HepG2 (cell line): ENCODE results near the gene LRRC45. TPM values are rescaled to one million over a fixed set of nuclear protein-coding genes. Genes with fewer than 3 reads are reported as not detected.
A peak's percentile ranks its signal among the peaks of the same experiment; 100 is the strongest.

ENCODE experiments used
- FOXA3 ChIP-seq: IDR thresholded peaks from 2 replicates; pipeline ENCODE4 v1.6.1; 2016; ENCODE audit warnings: missing genetic modification reagents, missing compliant biosample characterization
- FOXP4 ChIP-seq: sonication (generic); formaldehyde crosslinking; IDR thresholded peaks from 2 replicates; pipeline ENCODE4 v1.4.0; 2020; ENCODE audit warnings: missing genetic modification reagents
- GABPB1 ChIP-seq: IDR thresholded peaks from 2 replicates; pipeline ENCODE4 v1.6.1; 2016; ENCODE audit warnings: mild to moderate bottlenecking, missing genetic modification reagents, moderate library complexity, missing compliant biosample characterization
- HDAC1 ChIP-seq: sonication (generic); formaldehyde crosslinking; IDR thresholded peaks from 2 replicates; pipeline ENCODE4 v1.5.1; 2020; ENCODE audit warnings: mild to moderate bottlenecking, missing genetic modification reagents
- MAZ ChIP-seq, 2 experiments: sonication (generic) in 1 of 2; formaldehyde crosslinking in 1 of 2; IDR thresholded peaks; 2 replicates each; pipeline versions ENCODE4 v1.5.0 to v1.6.1; 2012 to 2020; ENCODE audit warnings: low read depth in 2 of 2, mild to moderate bottlenecking in 2 of 2, borderline replicate concordance in 1 of 2, improper control_type of control experiment in 1 of 2, low read length in 1 of 2, missing genetic modification reagents in 1 of 2, moderate library complexity in 1 of 2
- MTA1 ChIP-seq: sonication (generic); formaldehyde crosslinking; IDR thresholded peaks from 2 replicates; pipeline ENCODE4 v1.4.0; 2020; ENCODE audit warnings: missing genetic modification reagents, mild to moderate bottlenecking, borderline replicate concordance
- NR2F2 ChIP-seq: IDR thresholded peaks from 2 replicates; pipeline ENCODE4 v1.6.1; 2012; ENCODE audit warnings: low read depth, inconsistent platforms, borderline replicate concordance
- SALL1 ChIP-seq: sonication (generic); formaldehyde crosslinking; IDR thresholded peaks from 2 replicates; pipeline ENCODE4 v1.8.0; 2022; ENCODE audit warnings: mild to moderate bottlenecking, missing genetic modification reagents
- SOX6 ChIP-seq, 2 experiments: fragments of 450-650 bp in 1 of 2; sonication (generic) in 1 of 2; formaldehyde crosslinking in 1 of 2; IDR thresholded peaks; 2 replicates each; pipeline versions ENCODE4 v1.4.0 to v1.6.1; 2017 to 2020; ENCODE audit warnings: antibody characterized with exemption in 1 of 2, mild to moderate bottlenecking in 1 of 2, missing genetic modification reagents in 1 of 2
- SP1 ChIP-seq, 2 experiments: fragments of 450-650 bp in 1 of 2; sonication (generic) in 1 of 2; formaldehyde crosslinking in 1 of 2; IDR thresholded peaks; 2 replicates each; pipeline versions ENCODE4 v1.4.0 to v1.6.1; 2016 to 2020; ENCODE audit warnings: missing genetic modification reagents in 1 of 2
- SP4 ChIP-seq: sonication (generic); formaldehyde crosslinking; IDR thresholded peaks from 2 replicates; pipeline ENCODE4 v1.8.1; 2023; ENCODE audit warnings: mild to moderate bottlenecking, missing genetic modification reagents
- TCF7L2 ChIP-seq: IDR thresholded peaks from 2 replicates; pipeline ENCODE4 v1.6.1; 2011; ENCODE audit warnings: mild to moderate bottlenecking, low read depth, low read length, moderate library complexity
- THAP11 ChIP-seq: IDR thresholded peaks from 2 replicates; pipeline ENCODE4 v1.6.1; 2016; ENCODE audit warnings: missing biosample characterization, missing genetic modification reagents
- ZBTB38 ChIP-seq: sonication (generic); formaldehyde crosslinking; IDR thresholded peaks from 2 replicates; pipeline ENCODE4 v1.5.1; 2020; ENCODE audit warnings: mild to moderate bottlenecking, missing genetic modification reagents
- ZNF124 ChIP-seq: sonication (generic); formaldehyde crosslinking; IDR thresholded peaks from 2 replicates; pipeline ENCODE4 v1.4.0; 2020; ENCODE audit warnings: missing genetic modification reagents
- ZNF296 ChIP-seq: sonication (generic); formaldehyde crosslinking; conservative IDR thresholded peaks from 2 replicates; pipeline ENCODE4 v1.5.0; 2020; ENCODE audit warnings: mild to moderate bottlenecking, missing genetic modification reagents
- ZNF589 ChIP-seq: sonication (generic); formaldehyde crosslinking; conservative IDR thresholded peaks from 2 replicates; pipeline ENCODE4 v1.8.0; 2022; ENCODE audit warnings: mild to moderate bottlenecking, moderate library complexity, missing genetic modification reagents
- ZSCAN30 ChIP-seq: sonication (generic); formaldehyde crosslinking; IDR thresholded peaks from 2 replicates; pipeline ENCODE4 v1.5.0; 2020; ENCODE audit warnings: mild to moderate bottlenecking, missing genetic modification reagents
- polyA plus RNA-seq, 8 experiments: library from polyadenylated mRNA; depleted of rRNA in 3 of 8; stranded (reverse) in 7 of 8; unstranded in 1 of 8; fragments of >200 nt; fragmentation: Illumina TruSeq in 4 of 8; extraction: Trizol in 4 of 8; gene quantifications; 2 replicates each; pipeline versions ENCODE4 v1.2.1 to v1.2.3, GENCODE V29; 2011 to 2016; ENCODE audit warnings: low read depth in 4 of 8, missing spikeins in 1 of 8, mixed read lengths in 1 of 8; ENCODE audit not compliant: insufficient read depth in 1 of 8
- total RNA-seq, 5 experiments: library from RNA; depleted of rRNA; stranded (reverse); fragments of >200 nt; fragmentation: Illumina TruSeq; extraction: Trizol; gene quantifications; 2 replicates each; pipeline ENCODE4 v1.2.3, GENCODE V29; 2016; ENCODE audit warnings: low read depth in 1 of 5
- TF ChIP-seq, protein P1 (sequence below): sonication (generic); formaldehyde crosslinking; IDR thresholded peaks from 2 replicates; pipeline ENCODE4 v1.4.0; 2020; ENCODE audit warnings: missing genetic modification reagents, borderline replicate concordance
- TF ChIP-seq, protein P2 (sequence below): sonication (generic); formaldehyde crosslinking; IDR thresholded peaks from 2 replicates; pipeline ENCODE4 v1.5.1; 2020; ENCODE audit warnings: mild to moderate bottlenecking, missing genetic modification reagents, borderline replicate concordance
- TF ChIP-seq, protein P3 (sequence below): IDR thresholded peaks from 2 replicates; pipeline ENCODE4 v1.4.0; 2020; ENCODE audit warnings: mild to moderate bottlenecking, missing genetic modification reagents

The LRRC45 gene
- total and polyA plus RNA-seq, 2 of the 13 experiments (the other 11 are each of a cell fraction or from before 2014, with no cell fraction given): 11.6 to 48.1 TPM

DNA sequence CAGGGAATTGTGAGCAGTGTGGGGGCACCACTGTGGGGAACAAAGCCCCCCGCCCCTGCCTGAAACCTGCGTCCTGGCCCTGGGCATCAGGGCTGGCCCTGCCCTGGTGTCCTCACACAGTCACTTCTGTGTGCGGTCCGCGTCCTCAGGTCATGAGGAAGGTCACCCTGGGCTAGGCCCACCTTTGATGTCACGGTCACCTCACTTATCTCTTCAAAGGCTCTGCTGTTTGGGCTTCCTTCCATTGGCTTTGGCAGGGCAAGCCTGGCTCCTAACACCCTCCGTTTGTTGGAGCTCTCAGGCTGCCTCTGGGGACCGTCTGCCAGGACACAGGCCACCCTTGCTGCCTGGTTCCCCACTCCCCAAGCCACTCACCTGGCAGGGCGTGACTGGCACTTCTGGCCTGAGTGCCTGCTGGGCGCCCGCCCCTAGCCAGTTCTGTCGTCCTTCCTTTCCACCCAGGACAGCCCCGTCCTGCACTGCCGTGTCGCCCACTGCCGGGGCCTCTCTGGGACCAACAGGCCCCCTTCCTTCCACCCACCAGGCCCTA is 9.3 kb upstream of the LRRC45 start (continued):
- TF ChIP-seq, protein P1, sequence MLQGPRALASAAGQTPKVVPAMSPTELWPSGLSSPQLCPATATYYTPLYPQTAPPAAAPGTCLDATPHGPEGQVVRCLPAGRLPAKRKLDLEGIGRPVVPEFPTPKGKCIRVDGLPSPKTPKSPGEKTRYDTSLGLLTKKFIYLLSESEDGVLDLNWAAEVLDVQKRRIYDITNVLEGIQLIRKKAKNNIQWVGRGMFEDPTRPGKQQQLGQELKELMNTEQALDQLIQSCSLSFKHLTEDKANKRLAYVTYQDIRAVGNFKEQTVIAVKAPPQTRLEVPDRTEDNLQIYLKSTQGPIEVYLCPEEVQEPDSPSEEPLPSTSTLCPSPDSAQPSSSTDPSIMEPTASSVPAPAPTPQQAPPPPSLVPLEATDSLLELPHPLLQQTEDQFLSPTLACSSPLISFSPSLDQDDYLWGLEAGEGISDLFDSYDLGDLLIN (CRISPR knock-in tag): no peak
- peak; percentile 82 for TF ChIP-seq ZBTB38 (CRISPR knock-in tag)
- 0 out of 2 replicates have a peak, but pooled peaks have one; percentile 45 for TF ChIP-seq FOXA3 (CRISPR knock-in tag)
- peak; percentile 64 for TF ChIP-seq HDAC1 (CRISPR knock-in tag)
- TF ChIP-seq ZSCAN30 (CRISPR knock-in tag): no peak
- peak; percentile 73; the same call in 1 of the 2 replicates for TF ChIP-seq ZNF296
- TF ChIP-seq SP1 (IDR thresholded peaks at IDR 0.05): no peak
- TF ChIP-seq SP1 (CRISPR knock-in tag; IDR thresholded peaks at IDR 0.05): 0 out of 2 replicates have a peak, but pooled peaks have one; percentile 13
- no peak for TF ChIP-seq SALL1
- no peak for TF ChIP-seq ZNF589 (CRISPR knock-in tag)
- 0 out of 2 replicates have a peak, but pooled peaks have one; percentile 20 for TF ChIP-seq THAP11 (CRISPR knock-in tag)
- TF ChIP-seq MAZ (IDR thresholded peaks at IDR 0.05; ENCODE audit: borderline replicate concordance, low read depth, low read length): no peak
- no peak for TF ChIP-seq MAZ (CRISPR knock-in tag; IDR thresholded peaks at IDR 0.05; ENCODE audit: low read depth)
- TF ChIP-seq, protein P2, sequence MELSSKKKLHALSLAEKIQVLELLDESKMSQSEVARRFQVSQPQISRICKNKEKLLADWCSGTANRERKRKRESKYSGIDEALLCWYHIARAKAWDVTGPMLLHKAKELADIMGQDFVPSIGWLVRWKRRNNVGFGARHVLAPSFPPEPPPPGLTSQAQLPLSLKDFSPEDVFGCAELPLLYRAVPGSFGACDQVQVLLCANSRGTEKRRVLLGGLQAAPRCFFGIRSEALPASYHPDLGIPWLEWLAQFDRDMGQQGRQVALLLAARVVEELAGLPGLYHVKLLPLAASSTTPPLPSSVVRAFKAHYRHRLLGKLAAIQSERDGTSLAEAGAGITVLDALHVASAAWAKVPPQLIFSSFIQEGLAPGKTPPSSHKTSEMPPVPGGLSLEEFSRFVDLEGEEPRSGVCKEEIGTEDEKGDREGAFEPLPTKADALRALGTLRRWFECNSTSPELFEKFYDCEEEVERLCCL (CRISPR knock-in tag): no peak
- TF ChIP-seq, protein P3, sequence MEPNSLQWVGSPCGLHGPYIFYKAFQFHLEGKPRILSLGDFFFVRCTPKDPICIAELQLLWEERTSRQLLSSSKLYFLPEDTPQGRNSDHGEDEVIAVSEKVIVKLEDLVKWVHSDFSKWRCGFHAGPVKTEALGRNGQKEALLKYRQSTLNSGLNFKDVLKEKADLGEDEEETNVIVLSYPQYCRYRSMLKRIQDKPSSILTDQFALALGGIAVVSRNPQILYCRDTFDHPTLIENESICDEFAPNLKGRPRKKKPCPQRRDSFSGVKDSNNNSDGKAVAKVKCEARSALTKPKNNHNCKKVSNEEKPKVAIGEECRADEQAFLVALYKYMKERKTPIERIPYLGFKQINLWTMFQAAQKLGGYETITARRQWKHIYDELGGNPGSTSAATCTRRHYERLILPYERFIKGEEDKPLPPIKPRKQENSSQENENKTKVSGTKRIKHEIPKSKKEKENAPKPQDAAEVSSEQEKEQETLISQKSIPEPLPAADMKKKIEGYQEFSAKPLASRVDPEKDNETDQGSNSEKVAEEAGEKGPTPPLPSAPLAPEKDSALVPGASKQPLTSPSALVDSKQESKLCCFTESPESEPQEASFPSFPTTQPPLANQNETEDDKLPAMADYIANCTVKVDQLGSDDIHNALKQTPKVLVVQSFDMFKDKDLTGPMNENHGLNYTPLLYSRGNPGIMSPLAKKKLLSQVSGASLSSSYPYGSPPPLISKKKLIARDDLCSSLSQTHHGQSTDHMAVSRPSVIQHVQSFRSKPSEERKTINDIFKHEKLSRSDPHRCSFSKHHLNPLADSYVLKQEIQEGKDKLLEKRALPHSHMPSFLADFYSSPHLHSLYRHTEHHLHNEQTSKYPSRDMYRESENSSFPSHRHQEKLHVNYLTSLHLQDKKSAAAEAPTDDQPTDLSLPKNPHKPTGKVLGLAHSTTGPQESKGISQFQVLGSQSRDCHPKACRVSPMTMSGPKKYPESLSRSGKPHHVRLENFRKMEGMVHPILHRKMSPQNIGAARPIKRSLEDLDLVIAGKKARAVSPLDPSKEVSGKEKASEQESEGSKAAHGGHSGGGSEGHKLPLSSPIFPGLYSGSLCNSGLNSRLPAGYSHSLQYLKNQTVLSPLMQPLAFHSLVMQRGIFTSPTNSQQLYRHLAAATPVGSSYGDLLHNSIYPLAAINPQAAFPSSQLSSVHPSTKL (CRISPR knock-in tag): peak; percentile 60
- TF ChIP-seq NR2F2: peak; percentile 83
- peak; percentile 52; the same call in 1 of the 2 replicates for TF ChIP-seq SP4 (CRISPR knock-in tag)
- no peak for TF ChIP-seq ZNF124
- peak; percentile 74; the same call in 1 of the 2 replicates for TF ChIP-seq MTA1 (CRISPR knock-in tag)
- no peak; the same call in 1 of the 2 replicates for TF ChIP-seq TCF7L2
- peak; percentile 40; the same call in 1 of the 2 replicates for TF ChIP-seq FOXP4 (CRISPR knock-in tag)
- no peak for TF ChIP-seq SOX6 (IDR thresholded peaks at IDR 0.05)
- peak; percentile 49 for TF ChIP-seq SOX6 (CRISPR knock-in tag; IDR thresholded peaks at IDR 0.05)
- no peak for TF ChIP-seq GABPB1 (CRISPR knock-in tag)
